Hepatocyte (in vitro differentiated cells): ENCODE results near the gene ARHGAP18. TPM values are rescaled to one million over a fixed set of nuclear protein-coding genes. Genes with fewer than 3 reads are reported as not detected.

ENCODE experiments used
- DNase-seq: peaks from one replicate; pipeline ENCODE4 v3.0.0-alpha.2; 2016; ENCODE audit warnings: low spot score
- H2AFZ ChIP-seq: fragments of 200-600 bp; sonication (generic); 2 replicates; pipeline ENCODE4 v1.6.0; 2016; ENCODE audit warnings: antibody characterized with exemption, mild to moderate bottlenecking
- H3K27ac ChIP-seq: fragments of 200-600 bp; sonication (generic); 2 replicates; pipeline ENCODE4 v1.5.1; 2016; ENCODE audit warnings: mild to moderate bottlenecking
- H3K27me3 ChIP-seq: fragments of 200-600 bp; sonication (generic); 2 replicates; pipeline ENCODE4 v1.6.1; 2016
- H3K36me3 ChIP-seq: fragments of 200-600 bp; sonication (generic); replicated peaks from 2 replicates; pipeline ENCODE4 v1.5.1; 2016; ENCODE audit warnings: low read depth; ENCODE audit not compliant: insufficient read depth
- H3K4me1 ChIP-seq: fragments of 200-600 bp; sonication (generic); 2 replicates; pipeline ENCODE4 v1.5.1; 2016; ENCODE audit warnings: mild to moderate bottlenecking, moderate library complexity; ENCODE audit not compliant: insufficient read depth
- H3K4me2 ChIP-seq: fragments of 200-600 bp; sonication (generic); 2 replicates; pipeline ENCODE4 v1.6.0; 2016
- H3K4me3 ChIP-seq: fragments of 200-600 bp; sonication (generic); 2 replicates; pipeline ENCODE4 v1.5.1; 2016; ENCODE audit warnings: mild to moderate bottlenecking
- H3K79me2 ChIP-seq: fragments of 200-600 bp; sonication (generic); 2 replicates; pipeline ENCODE4 v1.6.0; 2017; ENCODE audit warnings: mild to moderate bottlenecking
- H3K9me2 ChIP-seq: fragments of 200-600 bp; sonication (generic); replicated peaks from 2 replicates; pipeline ENCODE4 v1.6.0; 2017; ENCODE audit warnings: mild to moderate bottlenecking; ENCODE audit not compliant: insufficient read depth
- H3K9me3 ChIP-seq: fragments of 200-600 bp; sonication (generic); 2 replicates; pipeline ENCODE4 v1.5.1; 2016; ENCODE audit warnings: low read depth, mild to moderate bottlenecking
- H4K20me1 ChIP-seq: fragments of 200-600 bp; sonication (generic); 2 replicates; pipeline ENCODE4 v1.6.0; 2016; ENCODE audit warnings: mild to moderate bottlenecking; ENCODE audit not compliant: insufficient read depth, poor library complexity, severe bottlenecking
- CTCF ChIP-seq: fragments of 200-600 bp; sonication (generic); IDR thresholded peaks from 2 replicates; pipeline ENCODE4 v1.5.1; 2016; ENCODE audit warnings: antibody characterized with exemption, mild to moderate bottlenecking; ENCODE audit not compliant: poor library complexity
- EZH2 ChIP-seq: fragments of 200-600 bp; sonication (generic); IDR thresholded peaks from 2 replicates; pipeline ENCODE4 v1.6.1; 2016; ENCODE audit warnings: antibody characterized with exemption, mild to moderate bottlenecking, borderline replicate concordance
- EZH2phosphoT487 ChIP-seq: fragments of 200-600 bp; sonication (generic); IDR thresholded peaks from one replicate; pipeline ENCODE4 v1.6.1; 2018; ENCODE audit warnings: antibody characterized with exemption, mild to moderate bottlenecking, low read depth, moderate library complexity; ENCODE audit not compliant: unreplicated experiment, severe bottlenecking
- WGBS: methylation state at CpG from one replicate; pipeline ENCODE4 v1.1.6; 2016; ENCODE audit warnings: low lambda C conversion rate; ENCODE audit errors: missing lambda C conversion rate; 5-methylcytosine and 5-hydroxymethylcytosine counted together
- polyA plus RNA-seq: library from polyadenylated mRNA; unstranded; fragments of >200 nt; fragmentation: Nextera tagmentation; extraction: Ambion mirVana; gene quantifications from 2 replicates; pipeline ENCODE4 v1.2.1, GENCODE V29; 2016
- total RNA-seq: library from RNA; depleted of rRNA; stranded (reverse); fragments of >200 nt; gene quantifications from 2 replicates; pipeline ENCODE4 v1.2.3, GENCODE V29; 2014

Gene ARHGAP18
- total and polyA plus RNA-seq, 2 experiments from 2014 or later: 14.7 to 34.8 TPM

DNA sequence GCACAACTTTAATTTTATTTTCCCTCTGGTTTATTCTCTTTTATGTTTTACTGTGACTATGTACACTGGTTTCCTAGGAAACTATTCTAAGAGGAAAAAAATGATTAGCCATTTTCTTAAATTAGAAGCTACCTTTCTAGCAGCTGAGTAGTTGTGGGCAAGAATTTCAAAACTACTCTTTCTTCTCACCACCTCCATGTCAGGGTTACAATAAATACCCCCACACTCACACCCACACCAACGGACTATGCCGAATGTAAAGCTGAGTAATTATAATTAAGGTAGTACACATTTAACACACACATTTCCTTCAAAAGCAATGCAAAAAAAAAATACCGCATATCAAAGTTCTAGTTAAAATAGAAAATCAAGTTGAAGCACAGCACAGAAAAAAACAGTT, 78.9 kb downstream of the ARHGAP18 start:
- Histone ChIP-seq H3K4me2 (no peak overlapping the region), H3K9me2 (no peaks in the 10 kb centered on the region), H3K79me2 (no peaks in the 10 kb centered on the region), H3K27ac (no peak overlapping the region), H3K27me3 (no peaks in the 10 kb centered on the region), H3K4me3 (no peak overlapping the region), H3K9me3 (no peaks in the 10 kb centered on the region), H3K4me1 (no peaks in the 10 kb centered on the region), H2AFZ (no peak overlapping the region), H4K20me1 (no peaks in the 10 kb centered on the region), H3K36me3 (no peaks in the 10 kb centered on the region)
- WGBS: 90% methylated on average over 3 of the region's 3 CpGs
- DNase-seq: no peak
- TF ChIP-seq EZH2phosphoT487: no peak
- TF ChIP-seq CTCF: no peak
- no peak for TF ChIP-seq EZH2

- H4K20me1 ChIP-seq: no peaks in the 10 kb centered on the region
- H3K79me2 ChIP-seq: no peaks in the 10 kb centered on the region
- H3K9me3 ChIP-seq: no peaks in the 10 kb centered on the region
- H3K36me3 ChIP-seq: no peaks in the 10 kb centered on the region
- no peak for TF ChIP-seq EZH2
- no peak for TF ChIP-seq CTCF
- TF ChIP-seq EZH2phosphoT487: no peak
- H2AFZ ChIP-seq: no peak overlapping the region
- H3K9me2 ChIP-seq: no peaks in the 10 kb centered on the region
- no peak overlapping the region for H3K4me3 ChIP-seq
- H3K4me2 ChIP-seq: no peak overlapping the region
- H3K4me1 ChIP-seq: no peaks in the 10 kb centered on the region
- no peak overlapping the region for H3K27ac ChIP-seq
- whole genome bisulfite sequencing: 89% methylated on average over 1 of the region's 1 CpG
- H3K27me3 ChIP-seq: no peaks in the 10 kb centered on the region
- DNase-seq: no peak
Observed at GRCh38 chr6:129630596-129630995, 79.4 kb downstream of the ARHGAP18 start.

- H3K36me3 ChIP-seq: peaks cover 3% of the 10 kb centered on the region
- H2AFZ ChIP-seq: no peak overlapping the region
- H3K79me2 ChIP-seq: no peaks in the 10 kb centered on the region
- no peaks in the 10 kb centered on the region for H3K4me1 ChIP-seq
- H3K4me3 ChIP-seq: no peak overlapping the region
- no peak overlapping the region for H3K4me2 ChIP-seq
- WGBS: 97% methylated on average over 2 of the region's 2 CpGs
- no peaks in the 10 kb centered on the region for H3K9me3 ChIP-seq
- DNase-seq: no peak
- no peaks in the 10 kb centered on the region for H4K20me1 ChIP-seq
- H3K9me2 ChIP-seq: no peaks in the 10 kb centered on the region
- no peaks in the 10 kb centered on the region for H3K27me3 ChIP-seq
- H3K27ac ChIP-seq: no peak overlapping the region
- TF ChIP-seq EZH2 (no peak), EZH2phosphoT487 (no peak), CTCF (no peak)
Observed at GRCh38 chr6:129628101-129628815, 81.7 kb downstream of the ARHGAP18 start.
